Stimulated activated CD8-positive, alpha-beta memory T cell treated with anti-CD3 and anti-CD28 coated beads, Interleukin-12 subunit alpha, Interleukin-12 subunit beta, amount 100 ng/mL, for 24 hours (primary cell): ENCODE measurements around the gene NAALADL2.
"Not testable (repeated sequence)": the region's sequence is repeated elsewhere in the genome, so short reads cannot be mapped to it uniquely, and the experiment has no call there.

Experiments
- DNase-seq: peaks from one replicate; pipeline ENCODE4 v3.0.0-alpha.2; 2020; ENCODE audit errors: extremely low read depth

NAALADL2 gene

GRCh38 chr3:175073219-175073905 is 214.2 kb downstream of the NAALADL2 start:
- DNase-seq = no peak

DNA sequence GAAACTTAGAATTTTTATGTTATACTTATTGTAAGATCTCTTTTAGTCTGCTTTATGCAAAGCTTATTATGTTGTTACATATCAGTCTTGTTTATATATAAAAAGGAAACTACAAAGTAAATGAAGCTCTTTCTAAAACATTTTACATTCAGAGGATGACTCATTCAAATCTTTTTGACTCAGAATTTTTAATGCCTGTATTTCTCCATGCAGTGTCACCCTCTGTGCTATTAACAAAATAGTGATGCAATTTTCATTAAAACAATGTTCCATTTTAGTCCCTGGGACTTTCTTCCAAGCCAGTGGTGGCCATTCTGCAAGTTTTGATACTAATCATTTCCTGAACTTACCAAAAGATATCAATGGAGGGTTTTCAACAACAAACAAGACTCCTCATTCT is 216.1 kb downstream of the NAALADL2 start:
- DNase-seq = no peak

- DNase-seq = no peak
Measured at GRCh38 chr3:175077216-175077615, 218.1 kb downstream of the NAALADL2 start.

- no peak for DNase-seq
Measured at GRCh38 chr3:175082631-175083030, 223.5 kb downstream of the NAALADL2 start.

- not testable (repeated sequence) for DNase-seq
Measured at GRCh38 chr3:175087128-175087527, 228.0 kb downstream of the NAALADL2 start.

DNA sequence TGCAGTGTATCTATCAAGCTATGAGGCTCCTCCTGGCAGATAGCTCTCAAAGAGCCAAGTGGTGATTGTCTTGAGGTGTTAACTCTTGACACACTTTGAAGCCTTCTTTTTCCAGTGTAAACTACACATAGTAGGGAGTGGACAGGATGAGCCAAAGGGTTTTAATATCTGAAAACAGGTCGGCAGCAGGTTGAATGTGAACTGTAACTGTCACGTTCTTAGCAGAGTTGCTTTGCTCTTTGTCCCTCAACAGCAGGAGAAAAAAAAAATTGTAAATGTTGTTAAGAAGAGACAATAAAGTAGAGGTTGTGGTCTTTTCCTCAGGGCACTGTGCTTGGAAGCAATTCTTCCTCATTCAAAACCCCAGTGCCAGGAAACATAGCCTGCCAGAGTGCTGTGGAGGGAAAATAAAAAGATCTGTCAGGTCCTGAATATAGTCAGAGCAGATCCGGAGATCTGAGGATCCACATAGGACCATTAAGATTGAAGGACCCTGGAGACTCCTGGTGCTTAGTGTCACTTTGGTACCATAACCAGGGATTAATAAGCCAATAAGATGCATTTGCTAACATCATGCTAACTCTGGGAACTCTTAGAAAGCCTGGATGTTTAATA is 229.7 kb downstream of the NAALADL2 start:
- DNase-seq = no peak

DNA sequence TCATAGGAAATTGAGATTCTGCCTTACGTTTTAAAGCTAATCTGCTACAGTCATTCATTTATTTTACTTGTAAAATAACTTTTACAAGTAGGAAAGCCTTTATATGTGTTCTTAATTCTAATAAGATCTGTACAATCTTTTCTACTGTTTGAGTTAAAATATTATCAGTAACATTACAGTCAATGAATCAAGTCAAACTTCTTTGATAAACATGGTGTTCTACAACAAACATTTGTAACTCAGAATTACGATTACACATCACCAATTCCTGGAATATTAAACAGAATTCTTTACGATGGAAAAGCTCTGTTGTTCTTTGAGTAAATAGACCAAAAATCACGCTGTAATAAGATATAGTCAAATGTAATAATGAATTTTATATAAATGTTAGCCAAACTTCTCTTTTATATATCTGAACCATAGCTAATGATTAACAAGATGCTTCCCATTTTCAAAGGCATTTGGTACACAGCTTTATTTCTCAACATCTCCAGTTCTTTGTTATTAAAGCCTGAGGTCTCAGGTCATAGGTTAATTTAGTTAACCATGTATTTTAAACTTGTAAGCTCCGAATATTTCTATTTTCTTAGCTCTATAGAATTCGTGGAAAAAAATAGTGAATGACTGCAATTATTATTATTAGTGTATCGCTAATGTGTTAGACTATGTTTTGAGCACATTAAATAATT is 232.4 kb downstream of the NAALADL2 start:
- DNase-seq = no peak

DNA sequence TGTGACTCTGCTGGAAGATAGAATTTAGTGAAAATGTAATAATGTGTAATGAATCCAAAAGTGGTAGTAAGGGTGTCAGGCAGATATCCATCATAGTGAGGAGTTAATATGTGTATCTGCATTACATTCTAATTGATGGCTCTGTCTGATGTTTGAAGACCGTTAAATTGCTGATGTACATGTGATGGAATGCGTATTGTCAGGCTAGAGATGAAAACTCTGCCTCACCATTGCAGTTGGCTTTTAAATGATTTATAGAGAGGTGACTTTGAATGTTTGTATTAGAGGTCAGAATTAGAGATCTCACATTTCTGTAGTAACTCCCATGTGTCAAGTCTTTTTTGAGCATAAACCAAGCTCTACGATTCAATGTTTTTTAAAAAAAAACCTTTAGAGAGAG is 234.6 kb downstream of the NAALADL2 start:
- no peak for DNase-seq

DNA sequence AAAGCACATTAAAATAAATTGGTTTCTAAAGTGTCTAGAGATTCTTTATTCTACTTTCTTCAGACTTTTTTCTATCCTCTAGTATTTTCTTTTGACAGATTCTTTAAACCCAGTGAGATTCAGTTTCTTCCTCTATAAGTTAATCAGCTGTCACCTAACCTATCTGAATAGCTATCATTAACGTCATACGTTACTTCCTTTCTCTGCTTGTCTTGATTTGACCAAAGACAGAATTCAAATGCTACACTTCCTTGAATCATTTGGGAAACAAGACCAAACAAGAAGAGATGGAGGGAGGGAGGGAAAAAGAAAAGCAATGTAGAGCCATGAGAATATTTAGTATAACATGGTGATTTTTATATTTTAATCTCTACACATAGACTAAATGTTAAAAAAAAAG is 235.2 kb downstream of the NAALADL2 start:
- no peak for DNase-seq

DNA sequence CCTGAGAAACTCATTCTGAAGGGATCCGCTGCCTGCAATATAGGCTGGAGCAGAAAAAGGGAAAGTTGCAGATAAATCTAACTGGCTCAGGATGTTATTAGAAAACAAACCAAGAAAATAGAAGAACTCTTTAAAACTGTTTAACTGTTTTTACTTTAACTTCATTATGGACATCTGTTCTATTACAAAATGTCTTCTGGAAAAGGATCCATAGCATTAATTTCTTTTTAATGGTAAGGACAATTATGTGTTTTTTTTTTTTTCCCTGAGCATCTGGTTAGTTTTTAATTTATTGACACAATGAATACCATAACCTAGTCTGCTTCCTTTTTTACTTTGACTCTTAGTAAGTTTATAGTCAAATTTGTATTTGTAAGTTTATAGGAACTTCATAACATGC is 239.5 kb downstream of the NAALADL2 start:
- DNase-seq = no peak

DNA sequence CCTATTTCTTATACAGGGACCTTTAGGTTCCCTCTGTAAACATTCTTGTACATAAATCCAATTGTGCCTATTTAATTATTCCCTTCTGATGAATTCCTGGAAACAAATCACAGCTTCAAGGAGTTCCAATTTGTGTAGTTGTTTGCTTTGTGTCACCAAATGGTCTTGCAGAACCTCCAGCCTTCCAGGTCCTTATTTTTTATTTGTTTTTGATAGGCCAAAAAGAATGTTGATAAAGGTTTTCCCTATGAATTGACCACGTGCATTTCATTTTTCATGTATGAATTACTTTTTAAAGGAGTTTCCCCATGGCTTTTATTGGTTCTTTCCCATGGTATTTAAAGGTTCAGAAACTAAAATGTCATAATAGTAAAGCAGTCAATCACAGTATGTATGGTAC is 243.0 kb downstream of the NAALADL2 start:
- no peak for DNase-seq

DNA sequence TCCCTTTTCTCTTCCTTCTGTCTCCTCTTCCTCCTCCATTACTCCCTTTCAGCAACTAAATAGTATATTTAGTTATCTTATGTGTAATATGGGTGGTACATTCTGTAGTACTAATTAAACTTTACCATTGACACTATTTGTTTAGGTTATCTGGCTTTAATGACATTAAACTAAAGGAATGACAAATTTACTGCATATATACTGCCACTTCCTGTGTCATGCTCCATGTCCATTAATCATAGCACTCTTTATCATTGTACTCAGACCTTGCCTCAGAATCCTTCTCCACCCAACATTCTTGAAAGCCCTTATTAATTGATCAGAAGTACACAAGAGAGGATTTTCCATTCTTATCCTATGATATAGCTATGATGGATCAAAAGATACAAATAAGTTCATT is 244.2 kb downstream of the NAALADL2 start:
- DNase-seq = no peak

GRCh38 chr3:175105066-175105465 is 245.9 kb downstream of the NAALADL2 start:
- no peak for DNase-seq

- no peak for DNase-seq
Measured at GRCh38 chr3:175107231-175107630, 248.1 kb downstream of the NAALADL2 start.

- no peak for DNase-seq
Measured at GRCh38 chr3:175107995-175108394, 248.9 kb downstream of the NAALADL2 start.

- no peak for DNase-seq
Measured at GRCh38 chr3:175108613-175109151, 249.5 kb downstream of the NAALADL2 start.

DNA sequence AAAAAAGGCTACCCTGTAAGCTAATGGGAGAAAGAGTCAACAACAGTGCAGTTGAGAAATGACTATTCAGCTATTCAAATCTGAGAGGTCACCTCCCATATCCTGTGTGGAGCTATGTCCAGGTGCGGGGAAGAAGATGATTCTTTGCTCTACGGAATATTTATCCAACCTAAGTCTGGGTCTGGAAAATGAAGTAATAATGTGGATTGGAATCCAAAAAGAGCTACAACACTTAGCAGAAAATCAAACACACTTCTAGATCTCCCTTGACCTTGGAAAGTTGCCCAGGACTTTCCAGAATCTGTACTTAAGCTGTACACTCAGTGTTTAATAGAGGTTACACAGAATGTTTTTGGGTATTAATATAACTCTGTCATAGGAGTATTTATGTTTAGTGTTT is 251.9 kb downstream of the NAALADL2 start:
- no peak for DNase-seq

- DNase-seq = no peak
Measured at GRCh38 chr3:175118382-175118941, 259.3 kb downstream of the NAALADL2 start.

DNA sequence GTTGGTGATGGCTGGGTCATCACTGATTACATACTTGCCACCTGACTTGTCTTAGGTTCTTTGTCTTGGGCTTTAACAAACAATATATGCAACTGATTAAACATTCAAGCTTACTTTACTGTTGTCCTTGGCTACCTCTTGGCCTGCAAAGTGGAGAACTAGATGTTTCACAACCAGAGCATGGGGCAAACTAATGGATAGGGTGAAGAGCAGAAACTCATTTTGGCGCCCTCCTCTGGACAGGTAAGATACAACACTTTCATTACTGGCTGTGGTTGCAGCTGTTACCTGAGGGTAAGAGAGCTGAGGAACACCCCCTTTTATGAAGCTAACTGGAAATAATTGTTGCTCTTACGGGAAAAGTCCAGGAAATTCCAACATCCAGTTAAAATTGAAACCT is 262.1 kb downstream of the NAALADL2 start:
- DNase-seq = no peak

GRCh38 chr3:175127075-175127662 is 268.0 kb downstream of the NAALADL2 start:
- no peak for DNase-seq

DNA sequence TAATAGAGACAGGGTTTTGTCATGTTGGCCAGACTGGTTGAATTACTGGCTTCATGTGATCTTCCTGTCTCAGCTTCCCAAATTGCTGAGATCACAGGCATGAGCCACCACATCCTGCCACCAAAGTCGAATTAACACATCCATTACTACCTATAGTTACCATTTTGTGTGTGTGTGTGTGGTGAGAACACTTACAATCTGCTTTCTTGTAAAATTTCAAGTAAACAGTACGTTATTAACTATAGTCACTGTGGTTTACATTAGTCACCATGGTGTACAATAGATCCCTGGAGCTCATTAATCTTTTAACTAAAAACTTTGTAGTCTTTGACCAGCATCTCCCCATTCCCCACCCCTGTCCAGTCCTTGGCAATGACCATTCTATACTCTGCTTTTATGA is 270.0 kb downstream of the NAALADL2 start:
- DNase-seq = no peak

GRCh38 chr3:175129571-175129970 is 270.4 kb downstream of the NAALADL2 start:
- DNase-seq = no peak
